Keratinocyte (primary cell): ENCODE data around the gene AP2A2. TPM values are rescaled to one million over a fixed set of nuclear protein-coding genes. Genes with fewer than 3 reads are reported as not detected.

ENCODE experiments used
- DNase-seq: peaks from one replicate; pipeline ENCODE4 v3.0.0-alpha.2; 2011; ENCODE audit warnings: low read depth, missing footprints, low spot score
- FAIRE-seq: peaks from 2 replicates; lab custom pipeline; 2011; peaks lifted over from hg19 to GRCh38; lab: Jason Lieb, UNC
- H2AFZ ChIP-seq: 2 replicates; pipeline ENCODE4 v1.6.0; 2012; ENCODE audit warnings: low read length, control low read depth, inconsistent platforms; ENCODE audit not compliant: control insufficient read depth
- H3K27ac ChIP-seq: 2 replicates; pipeline ENCODE4 v1.5.1; 2011; ENCODE audit warnings: low read length; ENCODE audit not compliant: control insufficient read depth, insufficient read depth
- H3K27me3 ChIP-seq: 3 replicates; pipeline ENCODE4 v1.6.0; 2011; ENCODE audit warnings: low read length; ENCODE audit not compliant: control insufficient read depth, insufficient read depth; ENCODE audit errors: extremely low read depth
- H3K36me3 ChIP-seq, 2 experiments: 2 replicates in 1 of 2; 3 replicates in 1 of 2; pipeline ENCODE4 v1.5.1; 2011; ENCODE audit warnings: low read length in 2 of 2, mild to moderate bottlenecking in 1 of 2; ENCODE audit not compliant: control insufficient read depth in 2 of 2, insufficient read depth in 2 of 2; ENCODE audit errors: extremely low read depth in 1 of 2
- H3K4me1 ChIP-seq: 3 replicates; pipeline ENCODE4 v1.5.1; 2011; ENCODE audit warnings: low read length; ENCODE audit not compliant: control insufficient read depth, insufficient read depth; ENCODE audit errors: extremely low read depth
- H3K4me2 ChIP-seq: 3 replicates; pipeline ENCODE4 v1.6.0; 2011; ENCODE audit warnings: low read depth, low read length; ENCODE audit not compliant: control insufficient read depth, insufficient read depth; ENCODE audit errors: extremely low read depth
- H3K4me3 ChIP-seq, 3 experiments: fragments of 200-600 bp in 1 of 3; sonication (generic) in 1 of 3; 2 replicates in 2 of 3; 3 replicates in 1 of 3; pipeline ENCODE4 v1.5.1; 2011 to 2016; ENCODE audit warnings: low read length in 3 of 3, mild to moderate bottlenecking in 3 of 3, control low read depth in 2 of 3, inconsistent platforms in 1 of 3, low read depth in 1 of 3, mixed read lengths in 1 of 3, mixed run types in 1 of 3, moderate library complexity in 1 of 3; ENCODE audit not compliant: control insufficient read depth in 2 of 3, insufficient read depth in 2 of 3; ENCODE audit errors: extremely low read depth in 1 of 3
- H3K79me2 ChIP-seq: 2 replicates; pipeline ENCODE4 v1.6.0; 2012; ENCODE audit warnings: low read length; ENCODE audit not compliant: control insufficient read depth, insufficient read depth
- H3K9ac ChIP-seq: 3 replicates; pipeline ENCODE4 v1.6.0; 2011; ENCODE audit warnings: low read length; ENCODE audit not compliant: control insufficient read depth, insufficient read depth; ENCODE audit errors: extremely low read depth
- H3K9me1 ChIP-seq: 3 replicates; pipeline ENCODE4 v1.6.0; 2011; ENCODE audit warnings: low read length; ENCODE audit not compliant: control insufficient read depth, insufficient read depth; ENCODE audit errors: extremely low read depth
- H3K9me3 ChIP-seq: 2 replicates; pipeline ENCODE4 v1.5.1; 2012; ENCODE audit warnings: low read depth, low read length; ENCODE audit not compliant: control insufficient read depth
- H4K20me1 ChIP-seq: 3 replicates; pipeline ENCODE4 v1.6.0; 2011; ENCODE audit warnings: low read length; ENCODE audit not compliant: control insufficient read depth, insufficient read depth; ENCODE audit errors: extremely low read depth
- CTCF ChIP-seq, 3 experiments: IDR thresholded peaks in 1 of 3; conservative IDR thresholded peaks in 1 of 3; optimal IDR thresholded peaks in 1 of 3; 2 replicates in 2 of 3; 3 replicates in 1 of 3; pipeline versions ENCODE3 to v1.5.1; 2011; ENCODE audit warnings: low read length in 3 of 3, mild to moderate bottlenecking in 3 of 3, moderate library complexity in 2 of 3, control low read depth in 1 of 3, inconsistent platforms in 1 of 3; ENCODE audit not compliant: insufficient read depth in 2 of 3; ENCODE audit errors: extremely low read depth in 1 of 3
- EZH2 ChIP-seq: IDR thresholded peaks from one replicate; pipeline ENCODE4 v1.6.1; 2012; ENCODE audit warnings: inconsistent platforms, mild to moderate bottlenecking, low read length, moderate library complexity
- dilution Hi-C: fragments of 300-500 bp; cut with MboI; formaldehyde crosslinking; loops from one replicate; pipeline ENCODE4 v1.7.0; 2020; ENCODE audit warnings: low sequenced_read_pairs; ENCODE audit not compliant: extremely low pct_ligation_motif_present
- polyA plus RNA-seq, 5 experiments: library from polyadenylated mRNA; depleted of rRNA in 3 of 5; stranded (reverse) in 3 of 5; stranded (forward) in 1 of 5; unstranded in 1 of 5; fragments of >200 nt; gene quantifications; 1 replicate in 1 of 5; 2 replicates in 3 of 5; 3 replicates in 1 of 5; pipeline versions ENCODE4 v1.2.1 to v1.2.3, GENCODE V29; 2011 to 2012; ENCODE audit warnings: missing spikeins in 2 of 5, low read depth in 1 of 5, low replicate concordance in 1 of 5

AP2A2 gene
- polyA plus RNA-seq, 1 donor (not counting 4 experiments of a cell fraction or from before 2014, with no cell fraction given), result 47.8 TPM

- peaks cover 12 to 37% of the 10 kb centered on the region in 2 experiments for H3K36me3 ChIP-seq
- H3K9me1 ChIP-seq, result no peaks in the 10 kb centered on the region
- dilution Hi-C loops, result no loop called here
- no peaks in the 10 kb centered on the region for H3K9me3 ChIP-seq
- FAIRE-seq (no peak), DNase-seq (no peak)
- H3K4me1 ChIP-seq, result no peaks in the 10 kb centered on the region
- H3K27me3 ChIP-seq, result no peaks in the 10 kb centered on the region
- H3K27ac ChIP-seq, result no peak overlapping the region
- TF ChIP-seq CTCF (optimal IDR thresholded peaks at IDR 0.05 in 1 of 3, IDR thresholded peaks at IDR 0.05 in 1 of 3, conservative IDR thresholded peaks at IDR 0.05 in 1 of 3; ENCODE audit: extremely low read depth in 1 of 3, insufficient read depth in 2 of 3, low read length in 3 of 3) (no peak), EZH2 (no peak)
- peaks cover 6% of the 10 kb centered on the region for H3K79me2 ChIP-seq
- H4K20me1 ChIP-seq, result peaks cover 2% of the 10 kb centered on the region
- H3K9ac ChIP-seq, result no peak overlapping the region
- no peak overlapping the region for H3K4me3 ChIP-seq
- H2AFZ ChIP-seq, result no peak overlapping the region
- H3K4me2 ChIP-seq, result no peak overlapping the region
These were observed 73.3 kb downstream of the AP2A2 start for GRCh38 chr11:999009-999408.

- Histone ChIP-seq H3K27ac (no peak overlapping the region), H3K4me2 (no peak overlapping the region), H3K9ac (no peak overlapping the region), H3K79me2 (peaks cover 6% of the 10 kb centered on the region), H3K4me1 (no peaks in the 10 kb centered on the region), H4K20me1 (peaks cover 2% of the 10 kb centered on the region), H3K9me1 (no peaks in the 10 kb centered on the region), H3K27me3 (no peaks in the 10 kb centered on the region), H2AFZ (no peak overlapping the region), H3K9me3 (no peaks in the 10 kb centered on the region), H3K36me3 (peaks cover 12 to 39% of the 10 kb centered on the region in 2 experiments), H3K4me3 (no peak overlapping the region)
- FAIRE-seq (no peak), DNase-seq (no peak)
- dilution Hi-C loops, result no loop called here
- TF ChIP-seq EZH2, result no peak
- TF ChIP-seq CTCF (optimal IDR thresholded peaks at IDR 0.05 in 1 of 3, IDR thresholded peaks at IDR 0.05 in 1 of 3, conservative IDR thresholded peaks at IDR 0.05 in 1 of 3; ENCODE audit: extremely low read depth in 1 of 3, insufficient read depth in 2 of 3, low read length in 3 of 3), result no peak
These were observed 74.9 kb downstream of the AP2A2 start for GRCh38 chr11:1000357-1001278.
